HepG2 (cell line): ENCODE data around the gene FHIT. TPM values are rescaled to one million over a fixed set of nuclear protein-coding genes. Genes with fewer than 3 reads are reported as not detected.
A peak's percentile ranks its signal among the peaks of the same experiment; 100 is the strongest.

Experiments used
- ATAC-seq: fragments of 200-7000 bp; cut with Tn5 transposase; 3 replicates; pipeline ENCODE4 v1.9.1; 2020; ENCODE audit warnings: mild to moderate bottlenecking, moderate library complexity
- BruUV-seq: library from RNA; stranded (reverse); fragments of 400-500 nt; replicated peaks from 2 replicates; lab custom pipeline; 2021; lab: Mats Ljungman, UMichigan
- CTCF ChIA-PET: fragments of 300-600 bp; formaldehyde crosslinking; extraction: SDS; loops from one replicate; lab custom pipeline; 2021; ENCODE audit warnings: low total read pairs, inconsistent platforms, low intra/inter-chr PET ratio; lab: Yijun Ruan, JAX
- POLR2A ChIA-PET: fragments of 350-600 bp; sonication (Branson Sonifier 250); formaldehyde crosslinking; loops from one replicate; lab custom pipeline; 2020; ENCODE audit warnings: antibody characterized with exemption, inconsistent platforms; lab: Yijun Ruan, JAX
- DNase-seq: peaks from one replicate; pipeline ENCODE4 v3.0.0-alpha.2; 2015; ENCODE audit warnings: low spot score
- FAIRE-seq: peaks from 3 replicates; lab custom pipeline; 2011; peaks lifted over from hg19 to GRCh38; lab: Jason Lieb, UNC
- H2AFZ ChIP-seq: one replicate; pipeline ENCODE4 v1.6.1; 2011; ENCODE audit warnings: low read length, inconsistent platforms
- H3K27ac ChIP-seq: fragments of 300-600 bp; 3 replicates; pipeline ENCODE4 v1.8.0; 2011; ENCODE audit warnings: mixed run types, mild to moderate bottlenecking, mixed read lengths, low read length, inconsistent platforms; ENCODE audit not compliant: insufficient read depth; ENCODE audit errors: extremely low read length
- H3K27me3 ChIP-seq, 2 experiments: fragments of 200-600 bp in 1 of 2; 2 replicates in 1 of 2; 3 replicates in 1 of 2; pipeline versions ENCODE4 v1.6.0 to v1.8.0; 2011; ENCODE audit warnings: low read length in 2 of 2, mild to moderate bottlenecking in 2 of 2, moderate library complexity in 2 of 2, inconsistent platforms in 1 of 2; ENCODE audit not compliant: insufficient read depth in 2 of 2, control insufficient read depth in 1 of 2
- H3K36me3 ChIP-seq, 2 experiments: fragments of 200-600 bp in 1 of 2; replicated peaks in 1 of 2; 2 replicates in 1 of 2; 3 replicates in 1 of 2; pipeline versions ENCODE4 v1.5.1 to v1.8.0; 2011; ENCODE audit warnings: low read length in 2 of 2, inconsistent platforms in 1 of 2; ENCODE audit not compliant: insufficient read depth in 2 of 2, control insufficient read depth in 1 of 2
- H3K4me1 ChIP-seq: 2 replicates; pipeline ENCODE4 v1.5.1; 2012; ENCODE audit warnings: low read length, inconsistent platforms; ENCODE audit not compliant: insufficient read depth
- H3K4me2 ChIP-seq: 2 replicates; pipeline ENCODE4 v1.6.0; 2011; ENCODE audit warnings: low read depth, low read length, inconsistent platforms
- H3K4me3 ChIP-seq, 3 experiments: fragments of 200-600 bp in 1 of 3; sonication (generic), shearing (Covaris generic) in 1 of 3; replicated peaks in 1 of 3; 2 replicates each; pipeline ENCODE4 v1.5.1; 2011 to 2016; ENCODE audit warnings: low read length in 3 of 3, inconsistent platforms in 2 of 3, low read depth in 2 of 3, mild to moderate bottlenecking in 2 of 3, control low read depth in 1 of 3, mixed read lengths in 1 of 3; ENCODE audit not compliant: insufficient read depth in 1 of 3
- H3K79me2 ChIP-seq: one replicate; pipeline ENCODE4 v1.6.1; 2011; ENCODE audit warnings: low read length, inconsistent platforms; ENCODE audit not compliant: insufficient read depth
- H3K9ac ChIP-seq: 2 replicates; pipeline ENCODE4 v1.6.0; 2011; ENCODE audit warnings: mild to moderate bottlenecking, low read depth, low read length, inconsistent platforms; ENCODE audit not compliant: insufficient read depth
- H3K9me3 ChIP-seq: 2 replicates; pipeline ENCODE4 v1.5.1; 2012; ENCODE audit warnings: mild to moderate bottlenecking, low read length
- H4K20me1 ChIP-seq: 2 replicates; pipeline ENCODE4 v1.6.0; 2011; ENCODE audit warnings: inconsistent platforms, mild to moderate bottlenecking, low read length, moderate library complexity; ENCODE audit not compliant: insufficient read depth
- CEBPB ChIP-seq: IDR thresholded peaks from 2 replicates; pipeline ENCODE4 v1.6.1; 2011; ENCODE audit warnings: low read depth, low read length, improper control_type of control experiment, borderline replicate concordance
- CEBPG ChIP-seq: IDR thresholded peaks from 2 replicates; pipeline ENCODE4 v1.6.1; 2016
- GABPB1 ChIP-seq: IDR thresholded peaks from 2 replicates; pipeline ENCODE4 v1.6.1; 2016; ENCODE audit warnings: mild to moderate bottlenecking, missing genetic modification reagents, moderate library complexity, missing compliant biosample characterization
- HCFC1 ChIP-seq: fragments of 150-350 bp; IDR thresholded peaks from 2 replicates; pipeline ENCODE4 v1.6.1; 2014; ENCODE audit warnings: low read depth, low read length
- HIVEP1 ChIP-seq: sonication (generic); formaldehyde crosslinking; IDR thresholded peaks from 2 replicates; pipeline ENCODE4 v1.4.0; 2020; ENCODE audit warnings: mild to moderate bottlenecking, missing genetic modification reagents
- NR2F1 ChIP-seq, 2 experiments: fragments of 450-650 bp in 1 of 2; formaldehyde crosslinking in 1 of 2; IDR thresholded peaks; 2 replicates each; pipeline versions ENCODE4 v1.5.0 to v1.6.1; 2016 to 2020; ENCODE audit warnings: mild to moderate bottlenecking in 1 of 2, missing compliant biosample characterization in 1 of 2, missing genetic modification reagents in 1 of 2, moderate library complexity in 1 of 2
- PITX1 ChIP-seq: sonication (generic); formaldehyde crosslinking; IDR thresholded peaks from 2 replicates; pipeline ENCODE4 v1.5.1; 2020; ENCODE audit warnings: mild to moderate bottlenecking, missing genetic modification reagents
- SNAPC2 ChIP-seq: sonication (generic); formaldehyde crosslinking; IDR thresholded peaks from 2 replicates; pipeline ENCODE4 v1.8.1; 2022; ENCODE audit warnings: mild to moderate bottlenecking, missing genetic modification reagents
- ZNF652 ChIP-seq: IDR thresholded peaks from 2 replicates; pipeline ENCODE4 v1.6.1; 2016; ENCODE audit warnings: low read depth, borderline replicate concordance
- WGBS: methylation state at CpG from one replicate; pipeline ENCODE4 v1.1.6; 2017; ENCODE audit warnings: low lambda C conversion rate; 5-methylcytosine and 5-hydroxymethylcytosine counted together
- in situ Hi-C: cut with HindIII; loops from 2 replicates; pipeline ENCODE4 v1.10.0; 2017; ENCODE audit warnings: low pct_unique_long_range_greater_than_20kb; ENCODE audit not compliant: extremely low pct_ligation_motif_present
- intact Hi-C: fragments of 100-400 bp; cut with micrococcal nuclease; formaldehyde crosslinking; loops from one replicate; pipeline ENCODE4 v1.10.0; 2022; ENCODE audit not compliant: unreplicated experiment
- polyA plus RNA-seq, 8 experiments: library from polyadenylated mRNA; depleted of rRNA in 3 of 8; stranded (reverse) in 7 of 8; unstranded in 1 of 8; fragments of >200 nt; fragmentation: Illumina TruSeq in 4 of 8; extraction: Trizol in 4 of 8; gene quantifications; 2 replicates each; pipeline versions ENCODE4 v1.2.1 to v1.2.3, GENCODE V29; 2011 to 2016; ENCODE audit warnings: low read depth in 4 of 8, missing spikeins in 1 of 8, mixed read lengths in 1 of 8; ENCODE audit not compliant: insufficient read depth in 1 of 8
- total RNA-seq, 5 experiments: library from RNA; depleted of rRNA; stranded (reverse); fragments of >200 nt; fragmentation: Illumina TruSeq; extraction: Trizol; gene quantifications; 2 replicates each; pipeline ENCODE4 v1.2.3, GENCODE V29; 2016; ENCODE audit warnings: low read depth in 1 of 5
- TF ChIP-seq, protein P1 (sequence below): IDR thresholded peaks from 2 replicates; pipeline ENCODE4 v1.6.1; 2016; ENCODE audit warnings: mild to moderate bottlenecking, missing biosample characterization, missing genetic modification reagents
- TF ChIP-seq, protein P2 (sequence below): sonication (generic); formaldehyde crosslinking; IDR thresholded peaks from 2 replicates; pipeline ENCODE4 v1.4.0; 2020; ENCODE audit warnings: missing genetic modification reagents, borderline replicate concordance

Gene FHIT
- total and polyA plus RNA-seq, 2 of the 13 experiments (the other 11 are each of a cell fraction or from before 2014, with no cell fraction given): 4.0 to 4.6 TPM

- TF ChIP-seq, protein P1, sequence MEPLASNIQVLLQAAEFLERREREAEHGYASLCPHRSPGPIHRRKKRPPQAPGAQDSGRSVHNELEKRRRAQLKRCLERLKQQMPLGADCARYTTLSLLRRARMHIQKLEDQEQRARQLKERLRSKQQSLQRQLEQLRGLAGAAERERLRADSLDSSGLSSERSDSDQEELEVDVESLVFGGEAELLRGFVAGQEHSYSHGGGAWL (CRISPR knock-in tag): no peak
Measured at GRCh38 chr3:60810881-60811280, 440.4 kb downstream of the FHIT start (continued).

- TF ChIP-seq GABPB1 (CRISPR knock-in tag) (no peak), HCFC1 (no peak), SNAPC2 (CRISPR knock-in tag) (no peak), NR2F1 (CRISPR knock-in tag; IDR thresholded peaks at IDR 0.05) (no peak), ZNF652 (CRISPR knock-in tag) (peak; percentile 68), HIVEP1 (CRISPR knock-in tag) (no peak), CEBPG (CRISPR knock-in tag) (peak; percentile 69; the same call in 1 of the 2 replicates), PITX1 (0 out of 2 replicates have a peak, but pooled peaks have one; percentile 27), CEBPB (peak; percentile 89)
- TF ChIP-seq, protein P2, sequence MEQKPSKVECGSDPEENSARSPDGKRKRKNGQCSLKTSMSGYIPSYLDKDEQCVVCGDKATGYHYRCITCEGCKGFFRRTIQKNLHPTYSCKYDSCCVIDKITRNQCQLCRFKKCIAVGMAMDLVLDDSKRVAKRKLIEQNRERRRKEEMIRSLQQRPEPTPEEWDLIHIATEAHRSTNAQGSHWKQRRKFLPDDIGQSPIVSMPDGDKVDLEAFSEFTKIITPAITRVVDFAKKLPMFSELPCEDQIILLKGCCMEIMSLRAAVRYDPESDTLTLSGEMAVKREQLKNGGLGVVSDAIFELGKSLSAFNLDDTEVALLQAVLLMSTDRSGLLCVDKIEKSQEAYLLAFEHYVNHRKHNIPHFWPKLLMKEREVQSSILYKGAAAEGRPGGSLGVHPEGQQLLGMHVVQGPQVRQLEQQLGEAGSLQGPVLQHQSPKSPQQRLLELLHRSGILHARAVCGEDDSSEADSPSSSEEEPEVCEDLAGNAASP (CRISPR knock-in tag): no peak
- Histone ChIP-seq H3K9ac (no peak overlapping the region), H3K4me3 (no peak overlapping the region), H2AFZ (no peak overlapping the region), H3K79me2 (no peaks in the 10 kb centered on the region), H3K27me3 (no peaks in the 10 kb centered on the region), H3K36me3 (no peaks in the 10 kb centered on the region), H3K4me1 (no peaks in the 10 kb centered on the region), H3K9me3 (no peaks in the 10 kb centered on the region), H4K20me1 (no peaks in the 10 kb centered on the region), H3K27ac (no peak overlapping the region), H3K4me2 (no peak overlapping the region)
- CTCF ChIA-PET: no interaction called here
- ATAC-seq: peak; percentile 49
- in situ Hi-C loops: no loop called here
- 49% methylated on average over 4 of the region's 4 CpGs for WGBS
- intact Hi-C loops: no loop called here
- peak; percentile 48 for FAIRE-seq
- POLR2A ChIA-PET: no interaction called here
- BruUV-seq: no TSS peak
- peak; percentile 16 for DNase-seq
Measured at GRCh38 chr3:60809857-60810610, 441.2 kb downstream of the FHIT start.
